Natural killer cell (primary cell): Measurements from ENCODE around the gene TBC1D19. TPM values are rescaled to one million over a fixed set of nuclear protein-coding genes. Genes with fewer than 3 reads are reported as not detected.

ENCODE experiments used
- ATAC-seq, 3 donors: fragments of 150-1000 bp in 2 of 3; fragments of 200-7000 bp in 1 of 3; cut with Tn5 transposase; 1 replicate in 1 of 3; 2 replicates in 2 of 3; pipeline ENCODE4 v1.10.0; 2021; ENCODE audit warnings: mild to moderate bottlenecking in 2 of 3, moderate library complexity in 2 of 3
- DNase-seq, 2 donors: peaks; one replicate each; pipeline versions ENCODE4 v3.0.0 to v3.0.0-alpha.2; 2013 to 2021; ENCODE audit warnings: mixed read lengths in 1 of 2
- H3K27ac ChIP-seq: one replicate; pipeline ENCODE4 v1.5.1; 2013; ENCODE audit warnings: mild to moderate bottlenecking, low read length
- H3K27me3 ChIP-seq: one replicate; pipeline ENCODE4 v1.6.1; 2013; ENCODE audit warnings: low read length; ENCODE audit not compliant: control insufficient read depth, insufficient read depth
- H3K36me3 ChIP-seq: one replicate; pipeline ENCODE4 v1.6.1; 2013; ENCODE audit warnings: low read length; ENCODE audit not compliant: control insufficient read depth, insufficient read depth
- H3K4me1 ChIP-seq: one replicate; pipeline ENCODE4 v1.6.1; 2013; ENCODE audit warnings: low read length; ENCODE audit not compliant: control insufficient read depth, insufficient read depth
- H3K4me3 ChIP-seq: one replicate; pipeline ENCODE4 v1.5.1; 2013; ENCODE audit warnings: low read length
- H3K9me3 ChIP-seq: one replicate; pipeline ENCODE4 v1.6.1; 2013; ENCODE audit warnings: low read length; ENCODE audit not compliant: control insufficient read depth, insufficient read depth
- H3K27ac Mint-ChIP-seq, 2 donors: one replicate each; pipeline ENCODE4 v1.8.0; 2022; ENCODE audit warnings: mild to moderate bottlenecking in 2 of 2, mixed read lengths in 2 of 2, moderate library complexity in 1 of 2
- H3K27me3 Mint-ChIP-seq, 2 donors: one replicate each; pipeline ENCODE4 v1.8.0; 2022; ENCODE audit warnings: low read depth in 2 of 2, mixed read lengths in 2 of 2
- H3K36me3 Mint-ChIP-seq: one replicate; pipeline ENCODE4 v1.8.0; 2022; ENCODE audit warnings: mixed read lengths
- H3K4me1 Mint-ChIP-seq, 2 donors: one replicate each; pipeline ENCODE4 v1.8.0; 2022; ENCODE audit warnings: mixed read lengths in 2 of 2
- H3K4me3 Mint-ChIP-seq: one replicate; pipeline ENCODE4 v1.8.0; 2022; ENCODE audit warnings: mild to moderate bottlenecking, moderate library complexity, mixed read lengths
- H3K9me3 Mint-ChIP-seq, 2 donors: one replicate each; pipeline ENCODE4 v1.8.0; 2022; ENCODE audit warnings: mixed read lengths in 2 of 2
- WGBS: methylation state at CpG from one replicate; pipeline ENCODE4 v1.1.7; 2013; ENCODE audit warnings: missing lambda C conversion rate; ENCODE audit not compliant: insufficient coverage; 5-methylcytosine and 5-hydroxymethylcytosine counted together
- intact Hi-C: fragments of 100-400 bp; cut with micrococcal nuclease; formaldehyde crosslinking; loops from one replicate; pipeline ENCODE4 v1.14.2; 2022
- total RNA-seq, 4 donors: library from RNA; stranded (reverse); fragments of 120-200 nt in 1 of 4; gene quantifications; one replicate each; pipeline versions ENCODE4 v1.2.3 to v1.2.4, GENCODE V29; 2013 to 2022
- TF ChIP-seq, protein P1 (sequence below): fragments of 200-600 bp; IDR thresholded peaks from one replicate; pipeline ENCODE4 v1.8.0; 2022; ENCODE audit warnings: antibody characterized with exemption

Gene TBC1D19
- total RNA-seq, 3 donors from 2014 or later (not counting 1 experiment from before 2014, with no cell fraction given), result 13.0 to 21.3 (median 16.8) TPM

DNA sequence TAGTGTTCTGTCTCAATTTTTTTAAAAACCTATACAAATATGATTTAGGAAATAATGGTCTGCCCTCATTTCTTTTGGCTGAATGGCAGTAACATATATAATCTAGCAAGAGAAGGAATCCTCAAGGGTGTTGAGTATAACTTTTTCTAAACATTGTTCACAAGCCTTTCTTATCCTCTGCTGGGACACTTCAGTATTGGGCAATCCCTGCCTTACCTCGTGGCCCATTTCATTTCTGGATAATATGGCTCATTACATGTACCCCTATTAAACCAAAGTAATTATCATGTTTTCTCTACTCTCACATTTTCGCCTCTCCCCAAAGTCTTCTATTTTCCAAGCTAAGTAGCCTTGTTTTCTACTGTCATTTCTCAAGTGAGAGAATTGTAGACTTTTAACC is 166.0 kb downstream of the TBC1D19 start:
- Histone ChIP-seq H3K4me3 (no peak overlapping the region), H3K9me3 (no peaks in the 10 kb centered on the region), H3K27ac (no peak overlapping the region), H3K27me3 (no peaks in the 10 kb centered on the region), H3K4me1 (peaks cover 2% of the 10 kb centered on the region), H3K36me3 (peaks cover 18% of the 10 kb centered on the region)
- no peak for DNase-seq
- Mint-ChIP-seq H3K36me3 (peaks cover 8% of the 10 kb centered on the region), H3K9me3 (no peaks in the 10 kb centered on the region), H3K4me3 (no peak overlapping the region), H3K4me1 (peaks cover 8 to 16% of the 10 kb centered on the region in 2 donors), H3K27me3 (no peaks in the 10 kb centered on the region), H3K27ac (no peak overlapping the region)
- TF ChIP-seq, protein P1, sequence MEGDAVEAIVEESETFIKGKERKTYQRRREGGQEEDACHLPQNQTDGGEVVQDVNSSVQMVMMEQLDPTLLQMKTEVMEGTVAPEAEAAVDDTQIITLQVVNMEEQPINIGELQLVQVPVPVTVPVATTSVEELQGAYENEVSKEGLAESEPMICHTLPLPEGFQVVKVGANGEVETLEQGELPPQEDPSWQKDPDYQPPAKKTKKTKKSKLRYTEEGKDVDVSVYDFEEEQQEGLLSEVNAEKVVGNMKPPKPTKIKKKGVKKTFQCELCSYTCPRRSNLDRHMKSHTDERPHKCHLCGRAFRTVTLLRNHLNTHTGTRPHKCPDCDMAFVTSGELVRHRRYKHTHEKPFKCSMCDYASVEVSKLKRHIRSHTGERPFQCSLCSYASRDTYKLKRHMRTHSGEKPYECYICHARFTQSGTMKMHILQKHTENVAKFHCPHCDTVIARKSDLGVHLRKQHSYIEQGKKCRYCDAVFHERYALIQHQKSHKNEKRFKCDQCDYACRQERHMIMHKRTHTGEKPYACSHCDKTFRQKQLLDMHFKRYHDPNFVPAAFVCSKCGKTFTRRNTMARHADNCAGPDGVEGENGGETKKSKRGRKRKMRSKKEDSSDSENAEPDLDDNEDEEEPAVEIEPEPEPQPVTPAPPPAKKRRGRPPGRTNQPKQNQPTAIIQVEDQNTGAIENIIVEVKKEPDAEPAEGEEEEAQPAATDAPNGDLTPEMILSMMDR, result no peak
- whole genome bisulfite sequencing, result 84% methylated on average over 1 of the region's 2 CpGs
- intact Hi-C loops, result no loop called here
- ATAC-seq, result no peak

DNA sequence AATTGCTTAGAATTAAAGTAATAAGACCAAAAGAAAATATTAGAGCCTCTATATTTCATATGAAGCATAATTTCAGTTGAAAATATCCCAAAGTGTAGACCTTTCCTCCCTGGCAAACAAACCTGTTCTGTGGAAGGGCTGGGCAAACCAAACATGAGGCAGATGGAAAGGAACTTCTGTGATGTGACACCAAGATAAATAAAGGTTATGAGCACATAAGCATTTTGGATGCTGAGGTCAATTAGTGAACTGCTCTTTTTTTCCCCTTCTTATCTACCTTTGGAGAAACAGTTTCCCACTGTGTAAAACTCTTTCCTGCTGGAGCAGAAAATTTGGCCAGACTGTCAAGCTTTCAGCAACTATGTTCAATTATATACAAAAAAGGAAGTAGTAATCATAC is 167.1 kb downstream of the TBC1D19 start:
- Mint-ChIP-seq H3K27me3 (no peaks in the 10 kb centered on the region), H3K27ac (no peak overlapping the region), H3K36me3 (peaks cover 8% of the 10 kb centered on the region), H3K4me1 (peaks cover 8 to 16% of the 10 kb centered on the region in 2 donors), H3K9me3 (no peaks in the 10 kb centered on the region), H3K4me3 (no peak overlapping the region)
- TF ChIP-seq, protein P1, result no peak
- no peak for ATAC-seq
- no peaks in the 10 kb centered on the region for H3K9me3 ChIP-seq
- intact Hi-C loops, result no loop called here
- H3K4me3 ChIP-seq, result no peak overlapping the region
- H3K4me1 ChIP-seq, result peaks cover 2% of the 10 kb centered on the region
- H3K36me3 ChIP-seq, result peaks cover 21% of the 10 kb centered on the region
- H3K27ac ChIP-seq, result no peak overlapping the region
- no peaks in the 10 kb centered on the region for H3K27me3 ChIP-seq
- no peak for DNase-seq

DNA sequence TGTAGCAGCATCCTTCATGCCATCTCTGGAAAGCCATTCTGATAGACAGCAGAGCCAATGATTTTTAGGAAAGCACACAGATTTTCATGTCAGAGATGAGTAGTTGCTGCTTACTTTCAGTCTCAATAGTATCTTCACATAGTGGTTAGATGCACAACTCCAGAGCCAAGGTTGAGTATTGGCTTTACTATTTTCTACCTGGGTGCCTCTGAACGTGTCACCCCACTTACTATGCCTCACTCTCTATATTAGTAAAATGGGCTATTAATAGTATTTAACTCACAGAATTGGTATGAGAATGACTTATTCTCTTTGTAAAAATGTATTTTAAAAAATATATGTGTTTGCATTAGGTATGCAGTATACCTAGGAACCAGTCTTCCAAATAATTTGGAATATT is 168.0 kb downstream of the TBC1D19 start:
- Mint-ChIP-seq H3K9me3 (no peaks in the 10 kb centered on the region), H3K36me3 (peaks cover 8% of the 10 kb centered on the region), H3K4me3 (no peak overlapping the region), H3K27ac (no peak overlapping the region), H3K27me3 (no peaks in the 10 kb centered on the region), H3K4me1 (peaks cover 2 to 8% of the 10 kb centered on the region in 2 donors)
- Histone ChIP-seq H3K4me1 (peaks cover under 1% of the 10 kb centered on the region), H3K4me3 (no peak overlapping the region), H3K9me3 (no peaks in the 10 kb centered on the region), H3K36me3 (peaks cover 21% of the 10 kb centered on the region), H3K27me3 (no peaks in the 10 kb centered on the region), H3K27ac (no peak overlapping the region)
- no peak for DNase-seq
- intact Hi-C loops, result no loop called here
- TF ChIP-seq, protein P1, result no peak
- no CpG with 5 or more reads among the region's 1 CpG for WGBS
- ATAC-seq, result no peak

DNA sequence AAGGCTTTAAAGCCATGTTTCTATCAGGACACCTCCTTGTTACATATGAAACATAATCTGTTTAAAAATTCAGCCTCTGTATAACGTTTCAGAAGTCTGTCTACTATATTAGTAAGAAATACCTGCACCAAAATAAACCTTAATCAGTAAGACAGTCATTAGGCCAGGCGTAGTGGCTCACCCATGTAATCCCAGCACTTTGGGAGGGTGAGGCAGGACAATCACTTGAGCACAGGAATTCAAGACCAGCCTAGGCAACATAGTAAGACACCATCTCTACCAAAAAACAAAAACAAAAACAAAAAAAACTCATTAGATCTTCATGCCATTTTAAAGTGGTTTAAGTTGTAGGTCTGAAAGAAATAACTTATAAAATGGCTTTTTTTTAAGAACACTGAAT is 169.3 kb downstream of the TBC1D19 start:
- peaks cover 21% of the 10 kb centered on the region for H3K36me3 ChIP-seq
- no peaks in the 10 kb centered on the region for H3K9me3 ChIP-seq
- intact Hi-C loops, result no loop called here
- 100% methylated on average over 2 of the region's 2 CpGs for WGBS
- ATAC-seq (no peak), DNase-seq (no peak)
- TF ChIP-seq, protein P1, result no peak
- no peak overlapping the region for H3K4me3 ChIP-seq
- H3K4me1 ChIP-seq, result no peaks in the 10 kb centered on the region
- H3K27ac ChIP-seq, result no peak overlapping the region
- H3K27me3 ChIP-seq, result no peaks in the 10 kb centered on the region
- Mint-ChIP-seq H3K27me3 (no peaks in the 10 kb centered on the region), H3K4me3 (no peak overlapping the region), H3K4me1 (peaks cover 0 to 10% of the 10 kb centered on the region in 2 donors), H3K36me3 (peaks cover 8% of the 10 kb centered on the region), H3K9me3 (no peaks in the 10 kb centered on the region), H3K27ac (no peak overlapping the region)
